Measurements from ENCODE around the gene RAP1GAP2. TPM values are rescaled to one million over a fixed set of nuclear protein-coding genes. Genes with fewer than 3 reads are reported as not detected.
A peak's percentile ranks its signal among the peaks of the same experiment; 100 is the strongest.

RAP1GAP2 gene
- total RNA-seq, 1 donor: 2.9 TPM

GRCh38 chr17:2974347-2974746 is 178.1 kb downstream of the RAP1GAP2 start:
- TF ChIP-seq CTCF (IDR thresholded peaks at IDR 0.05; ENCODE audit: extremely low read depth, low read depth, low read length): no peak
- no peak overlapping the region for H2AFZ ChIP-seq (ENCODE audit: low read length)
- no peaks in the 10 kb centered on the region for H3K79me2 ChIP-seq (ENCODE audit: insufficient read depth, low read length)
- H3K27me3 ChIP-seq (ENCODE audit: insufficient read depth, low read length): no peaks in the 10 kb centered on the region
- peaks cover 8% of the 10 kb centered on the region for H3K4me1 ChIP-seq (ENCODE audit: insufficient read depth, low read length)
- no peak overlapping the region for H3K4me2 ChIP-seq (ENCODE audit: insufficient read depth, low read length)
- H3K27ac ChIP-seq (ENCODE audit: low read depth, low read length): no peak overlapping the region
- H3K36me3 ChIP-seq (ENCODE audit: insufficient read depth, low read length): no peaks in the 10 kb centered on the region
- DNase-seq (ENCODE audit: insufficient read length, low spot score, missing footprints): no peak
- H3K9me3 ChIP-seq (ENCODE audit: low read depth, low read length): no peaks in the 10 kb centered on the region
- H3K4me3 ChIP-seq (ENCODE audit: insufficient read depth, low read length): no peak overlapping the region
- no peaks in the 10 kb centered on the region for H4K20me1 ChIP-seq (ENCODE audit: insufficient read depth, low read length)

GRCh38 chr17:2975469-2975958 is 179.3 kb downstream of the RAP1GAP2 start:
- Histone ChIP-seq H3K36me3 (ENCODE audit: insufficient read depth, low read length) (no peaks in the 10 kb centered on the region), H3K79me2 (ENCODE audit: insufficient read depth, low read length) (no peaks in the 10 kb centered on the region), H3K4me2 (ENCODE audit: insufficient read depth, low read length) (peak overlapping the region; percentile 78), H3K27me3 (ENCODE audit: insufficient read depth, low read length) (no peaks in the 10 kb centered on the region), H3K9me3 (ENCODE audit: low read depth, low read length) (no peaks in the 10 kb centered on the region), H2AFZ (ENCODE audit: low read length) (peak overlapping the region; percentile 93), H3K4me3 (ENCODE audit: insufficient read depth, low read length) (peak overlapping the region; percentile 77), H3K4me1 (ENCODE audit: insufficient read depth, low read length) (peaks cover 8% of the 10 kb centered on the region), H4K20me1 (ENCODE audit: insufficient read depth, low read length) (no peaks in the 10 kb centered on the region), H3K27ac (ENCODE audit: low read depth, low read length) (peak overlapping the region; percentile 58)
- TF ChIP-seq CTCF (IDR thresholded peaks at IDR 0.05; ENCODE audit: extremely low read depth, low read depth, low read length): no peak
- peak; percentile 92 for DNase-seq (ENCODE audit: insufficient read length, low spot score, missing footprints)

GRCh38 chr17:2977157-2977556 is 180.9 kb downstream of the RAP1GAP2 start:
- Histone ChIP-seq H3K36me3 (ENCODE audit: insufficient read depth, low read length) (no peaks in the 10 kb centered on the region), H3K27ac (ENCODE audit: low read depth, low read length) (no peak overlapping the region), H2AFZ (ENCODE audit: low read length) (no peak overlapping the region), H3K27me3 (ENCODE audit: insufficient read depth, low read length) (no peaks in the 10 kb centered on the region), H3K79me2 (ENCODE audit: insufficient read depth, low read length) (no peaks in the 10 kb centered on the region), H4K20me1 (ENCODE audit: insufficient read depth, low read length) (no peaks in the 10 kb centered on the region), H3K4me1 (ENCODE audit: insufficient read depth, low read length) (peaks cover 8% of the 10 kb centered on the region), H3K9me3 (ENCODE audit: low read depth, low read length) (no peaks in the 10 kb centered on the region), H3K4me3 (ENCODE audit: insufficient read depth, low read length) (no peak overlapping the region), H3K4me2 (ENCODE audit: insufficient read depth, low read length) (no peak overlapping the region)
- no peak for TF ChIP-seq CTCF (IDR thresholded peaks at IDR 0.05; ENCODE audit: extremely low read depth, low read depth, low read length)
- peak; percentile 66 for DNase-seq (ENCODE audit: insufficient read length, low spot score, missing footprints)

- no peak for DNase-seq (ENCODE audit: insufficient read length, low spot score, missing footprints)
- H3K4me1 ChIP-seq (ENCODE audit: insufficient read depth, low read length): peaks cover 16% of the 10 kb centered on the region
- no peaks in the 10 kb centered on the region for H3K9me3 ChIP-seq (ENCODE audit: low read depth, low read length)
- peak overlapping the region; percentile 14 for H3K27ac ChIP-seq (ENCODE audit: low read depth, low read length)
- no peak for TF ChIP-seq CTCF (IDR thresholded peaks at IDR 0.05; ENCODE audit: extremely low read depth, low read depth, low read length)
- no peak overlapping the region for H2AFZ ChIP-seq (ENCODE audit: low read length)
- H3K4me3 ChIP-seq (ENCODE audit: insufficient read depth, low read length): no peak overlapping the region
- H3K36me3 ChIP-seq (ENCODE audit: insufficient read depth, low read length): no peaks in the 10 kb centered on the region
- no peak overlapping the region for H3K4me2 ChIP-seq (ENCODE audit: insufficient read depth, low read length)
- H3K79me2 ChIP-seq (ENCODE audit: insufficient read depth, low read length): no peaks in the 10 kb centered on the region
- no peaks in the 10 kb centered on the region for H3K27me3 ChIP-seq (ENCODE audit: insufficient read depth, low read length)
- H4K20me1 ChIP-seq (ENCODE audit: insufficient read depth, low read length): no peaks in the 10 kb centered on the region
Observed at GRCh38 chr17:2978116-2978515, 181.9 kb downstream of the RAP1GAP2 start.
